Caco-2 (cell line): ENCODE data around the gene NOTCH1. TPM values are rescaled to one million over a fixed set of nuclear protein-coding genes. Genes with fewer than 3 reads are reported as not detected.
A peak's percentile ranks its signal among the peaks of the same experiment; 100 is the strongest.

Source experiments
- BruUV-seq: library from RNA; stranded (reverse); fragments of 400-500 nt; replicated peaks from 2 replicates; lab custom pipeline; 2021; lab: Mats Ljungman, UMichigan
- CTCF ChIA-PET: fragments of 300-600 bp; sonication (Branson Sonifier 250); formaldehyde crosslinking; loops from one replicate; lab custom pipeline; 2022; ENCODE audit warnings: antibody characterized with exemption; lab: Charles Lee
- POLR2A ChIA-PET: fragments of 300-600 bp; sonication (Branson Sonifier 250); formaldehyde crosslinking; loops from one replicate; lab custom pipeline; 2022; ENCODE audit warnings: antibody characterized with exemption; lab: Charles Lee
- DNase-seq, 2 experiments: peaks; one replicate each; pipeline versions ENCODE4 v3.0.0 to v3.0.0-alpha.2; 2020 to 2022
- H3K27me3 ChIP-seq: replicated peaks from 2 replicates; pipeline ENCODE4 v1.6.0; 2011; ENCODE audit warnings: low read length; ENCODE audit not compliant: control insufficient read depth, insufficient read depth
- H3K36me3 ChIP-seq: 2 replicates; pipeline ENCODE4 v1.5.1; 2011; ENCODE audit warnings: low read length; ENCODE audit not compliant: control insufficient read depth, insufficient read depth
- H3K4me1 ChIP-seq: fragments of 250-450 bp; sonication (Bioruptor Pico); 2 replicates; pipeline ENCODE4 v1.5.1; 2020; ENCODE audit warnings: mild to moderate bottlenecking
- H3K4me3 ChIP-seq: 2 replicates; pipeline ENCODE4 v1.5.1; 2011; ENCODE audit warnings: low read depth, mild to moderate bottlenecking, control low read depth, low read length
- H3K9me3 ChIP-seq: fragments of 250-450 bp; sonication (Bioruptor Pico); 2 replicates; pipeline ENCODE4 v1.5.1; 2020; ENCODE audit warnings: mild to moderate bottlenecking, moderate library complexity
- H3K27ac Mint-ChIP-seq: one replicate; pipeline ENCODE4 v1.8.0; 2022; ENCODE audit warnings: mixed read lengths; ENCODE audit not compliant: unreplicated experiment
- H3K27me3 Mint-ChIP-seq: one replicate; pipeline ENCODE4 v1.8.0; 2022; ENCODE audit warnings: mixed read lengths; ENCODE audit not compliant: insufficient read depth, unreplicated experiment
- H3K36me3 Mint-ChIP-seq: one replicate; pipeline ENCODE4 v1.8.0; 2022; ENCODE audit warnings: mild to moderate bottlenecking, mixed read lengths; ENCODE audit not compliant: insufficient read depth, unreplicated experiment
- H3K4me1 Mint-ChIP-seq: one replicate; pipeline ENCODE4 v1.8.0; 2022; ENCODE audit warnings: low read depth, mixed read lengths; ENCODE audit not compliant: unreplicated experiment
- H3K4me3 Mint-ChIP-seq: one replicate; pipeline ENCODE4 v1.8.0; 2022; ENCODE audit warnings: mild to moderate bottlenecking, moderate library complexity, mixed read lengths; ENCODE audit not compliant: unreplicated experiment
- H3K9me3 Mint-ChIP-seq: one replicate; pipeline ENCODE4 v1.8.0; 2022; ENCODE audit warnings: mixed read lengths; ENCODE audit not compliant: unreplicated experiment
- intact Hi-C: fragments of 100-400 bp; cut with micrococcal nuclease; formaldehyde crosslinking; loops from one replicate; pipeline ENCODE4 v1.10.0; 2022; ENCODE audit not compliant: unreplicated experiment
- total RNA-seq: library from RNA; stranded (reverse); gene quantifications from 2 replicates; pipeline ENCODE4 v1.2.3, GENCODE V29; 2022
- TF ChIP-seq, protein P1 (sequence below), 2 experiments: fragments of 200-600 bp in 1 of 2; IDR thresholded peaks; 1 replicate in 1 of 2; 2 replicates in 1 of 2; pipeline versions ENCODE4 v1.5.1 to v1.8.0; 2011 to 2022; ENCODE audit warnings: antibody characterized with exemption in 1 of 2, control low read depth in 1 of 2, inconsistent platforms in 1 of 2, low read depth in 1 of 2, low read length in 1 of 2, mild to moderate bottlenecking in 1 of 2, moderate library complexity in 1 of 2; ENCODE audit not compliant: insufficient read depth in 1 of 2, severe bottlenecking in 1 of 2, unreplicated experiment in 1 of 2

The NOTCH1 gene
- total RNA-seq, 1 experiment from 2014 or later, result 6.3 TPM

GRCh38 chr9:136482046-136482792 is 63.6 kb downstream of the NOTCH1 start:
- POLR2A ChIA-PET, result no interaction called here
- CTCF ChIA-PET, result no interaction called here
- Mint-ChIP-seq H3K9me3 (no peaks in the 10 kb centered on the region), H3K36me3 (peaks cover 57% of the 10 kb centered on the region), H3K27me3 (no peaks in the 10 kb centered on the region), H3K27ac (peak overlapping the region; percentile 100), H3K4me1 (peaks cover 6% of the 10 kb centered on the region), H3K4me3 (peak overlapping the region; percentile 98)
- Histone ChIP-seq H3K4me3 (peak overlapping the region; percentile 85), H3K27me3 (no peaks in the 10 kb centered on the region), H3K4me1 (peaks cover 16% of the 10 kb centered on the region), H3K36me3 (no peaks in the 10 kb centered on the region; the same call in 1 of the 2 replicates), H3K9me3 (no peaks in the 10 kb centered on the region)
- TF ChIP-seq, protein P1, sequence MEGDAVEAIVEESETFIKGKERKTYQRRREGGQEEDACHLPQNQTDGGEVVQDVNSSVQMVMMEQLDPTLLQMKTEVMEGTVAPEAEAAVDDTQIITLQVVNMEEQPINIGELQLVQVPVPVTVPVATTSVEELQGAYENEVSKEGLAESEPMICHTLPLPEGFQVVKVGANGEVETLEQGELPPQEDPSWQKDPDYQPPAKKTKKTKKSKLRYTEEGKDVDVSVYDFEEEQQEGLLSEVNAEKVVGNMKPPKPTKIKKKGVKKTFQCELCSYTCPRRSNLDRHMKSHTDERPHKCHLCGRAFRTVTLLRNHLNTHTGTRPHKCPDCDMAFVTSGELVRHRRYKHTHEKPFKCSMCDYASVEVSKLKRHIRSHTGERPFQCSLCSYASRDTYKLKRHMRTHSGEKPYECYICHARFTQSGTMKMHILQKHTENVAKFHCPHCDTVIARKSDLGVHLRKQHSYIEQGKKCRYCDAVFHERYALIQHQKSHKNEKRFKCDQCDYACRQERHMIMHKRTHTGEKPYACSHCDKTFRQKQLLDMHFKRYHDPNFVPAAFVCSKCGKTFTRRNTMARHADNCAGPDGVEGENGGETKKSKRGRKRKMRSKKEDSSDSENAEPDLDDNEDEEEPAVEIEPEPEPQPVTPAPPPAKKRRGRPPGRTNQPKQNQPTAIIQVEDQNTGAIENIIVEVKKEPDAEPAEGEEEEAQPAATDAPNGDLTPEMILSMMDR (IDR thresholded peaks at IDR 0.05; ENCODE audit: insufficient read depth in 1 of 2, low read depth in 1 of 2, low read length in 1 of 2, severe bottlenecking in 1 of 2, unreplicated experiment in 1 of 2), result no peak
- BruUV-seq, result TSS peak; percentile 75
- intact Hi-C loops, result loop anchor here (5.0 kb wide), 1 partner anchor 310 kb away; the partner anchor contains the start of gene TMEM141
- peak in 1 of 2 experiments; percentile 41 for DNase-seq

DNA sequence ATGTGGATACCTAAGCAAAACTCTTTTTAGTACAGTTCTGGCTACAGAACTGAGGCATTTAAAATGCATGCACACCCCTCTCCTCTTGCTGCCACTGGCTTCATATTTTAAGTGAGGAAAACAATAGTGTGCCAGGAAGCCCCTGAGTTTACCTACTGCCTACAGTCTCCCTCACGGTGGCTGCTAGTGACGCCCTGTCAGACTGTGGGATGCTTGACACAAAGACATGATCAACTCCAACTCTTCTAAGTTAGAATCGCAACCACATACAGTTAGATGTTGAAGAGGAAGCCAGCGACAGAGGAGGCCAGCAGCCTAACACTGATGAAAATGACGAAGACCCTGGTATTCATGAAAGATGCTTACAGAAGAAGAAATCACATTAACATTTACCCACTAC is 64.3 kb downstream of the NOTCH1 start:
- H3K4me1 ChIP-seq, result peaks cover 16% of the 10 kb centered on the region
- H3K36me3 ChIP-seq, result peaks cover 4% of the 10 kb centered on the region; the same call in 1 of the 2 replicates
- no peak for DNase-seq
- ChIA-PET POLR2A (no interaction called here), CTCF (no interaction called here)
- Mint-ChIP-seq H3K4me3 (peak overlapping the region; percentile 98), H3K9me3 (no peaks in the 10 kb centered on the region), H3K27ac (peak overlapping the region; percentile 100), H3K27me3 (no peaks in the 10 kb centered on the region), H3K36me3 (peaks cover 63% of the 10 kb centered on the region), H3K4me1 (peaks cover 6% of the 10 kb centered on the region)
- no peaks in the 10 kb centered on the region for H3K9me3 ChIP-seq
- H3K27me3 ChIP-seq, result no peaks in the 10 kb centered on the region
- peak overlapping the region; percentile 85 for H3K4me3 ChIP-seq
- BruUV-seq, result no TSS peak
- TF ChIP-seq, protein P1 (IDR thresholded peaks at IDR 0.05; ENCODE audit: insufficient read depth in 1 of 2, low read depth in 1 of 2, low read length in 1 of 2, severe bottlenecking in 1 of 2, unreplicated experiment in 1 of 2), result no peak
- intact Hi-C loops, result loop anchor here (5.0 kb wide), 1 partner anchor 311 kb away; the partner anchor contains the start of gene TMEM141

DNA sequence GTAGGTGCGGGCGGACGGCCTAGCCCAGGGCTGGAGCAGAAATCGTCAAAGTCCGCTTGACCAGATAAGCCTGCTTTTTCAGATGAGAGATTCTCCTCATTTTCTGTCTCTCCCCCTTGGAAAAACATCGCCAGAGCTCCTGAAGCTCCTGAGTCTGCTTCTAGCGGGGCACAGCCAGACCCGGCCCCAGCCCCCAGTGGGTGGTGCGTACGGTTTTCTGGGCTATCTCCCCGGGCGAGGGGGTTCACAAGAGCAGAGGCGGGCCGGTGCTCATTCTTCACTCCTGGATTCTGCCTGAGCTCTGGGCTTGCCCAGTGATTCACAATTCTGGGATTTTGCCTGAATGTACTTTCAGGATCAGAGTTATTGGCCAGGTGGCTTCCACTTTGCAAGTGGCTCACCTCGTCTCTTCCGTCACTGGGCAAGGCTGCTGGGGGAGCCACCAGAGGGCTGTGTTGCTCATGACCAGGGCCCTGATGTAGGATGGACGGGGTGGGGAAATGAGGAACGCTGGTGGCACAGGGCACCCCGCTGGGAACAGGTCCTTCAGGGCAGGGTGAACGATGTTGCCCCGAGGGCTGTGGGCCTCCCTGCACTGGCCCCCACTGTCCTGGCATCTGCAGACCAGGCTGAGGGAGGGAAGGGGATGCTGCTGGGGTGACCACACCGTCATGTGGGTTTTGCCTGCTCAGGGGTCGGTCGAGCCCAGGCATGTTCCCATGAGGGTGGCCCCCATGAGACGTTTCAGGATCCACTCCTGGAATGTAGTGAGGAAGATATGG is 69.3 kb downstream of the NOTCH1 start:
- Histone ChIP-seq H3K27me3 (no peaks in the 10 kb centered on the region), H3K4me3 (no peak overlapping the region), H3K4me1 (peaks cover 4% of the 10 kb centered on the region), H3K36me3 (peaks cover 8% of the 10 kb centered on the region), H3K9me3 (no peaks in the 10 kb centered on the region)
- POLR2A ChIA-PET, result no interaction called here
- no peaks in the 10 kb centered on the region for H3K9me3 Mint-ChIP-seq
- peaks cover 94% of the 10 kb centered on the region for H3K36me3 Mint-ChIP-seq
- intact Hi-C loops, result no loop called here
- no peak for DNase-seq
- no peak overlapping the region for H3K4me3 Mint-ChIP-seq
- no peaks in the 10 kb centered on the region for H3K27me3 Mint-ChIP-seq
- BruUV-seq, result no TSS peak
- CTCF ChIA-PET, result no interaction called here
- no peak overlapping the region for H3K27ac Mint-ChIP-seq
- TF ChIP-seq, protein P1 (IDR thresholded peaks at IDR 0.05; ENCODE audit: insufficient read depth in 1 of 2, low read depth in 1 of 2, low read length in 1 of 2, severe bottlenecking in 1 of 2, unreplicated experiment in 1 of 2), result no peak
- H3K4me1 Mint-ChIP-seq, result peaks cover 2% of the 10 kb centered on the region
